Measurements from ENCODE around the gene ARSG. TPM values are rescaled to one million over a fixed set of nuclear protein-coding genes. Genes with fewer than 3 reads are reported as not detected.
A peak's percentile ranks its signal among the peaks of the same experiment; 100 is the strongest.

Gene ARSG
- total and polyA plus RNA-seq, 9 of the 15 experiments (the other 6 are each of a cell fraction or from before 2014, with no cell fraction given) = 1.0 to 5.6 (median 1.8) TPM

DNA sequence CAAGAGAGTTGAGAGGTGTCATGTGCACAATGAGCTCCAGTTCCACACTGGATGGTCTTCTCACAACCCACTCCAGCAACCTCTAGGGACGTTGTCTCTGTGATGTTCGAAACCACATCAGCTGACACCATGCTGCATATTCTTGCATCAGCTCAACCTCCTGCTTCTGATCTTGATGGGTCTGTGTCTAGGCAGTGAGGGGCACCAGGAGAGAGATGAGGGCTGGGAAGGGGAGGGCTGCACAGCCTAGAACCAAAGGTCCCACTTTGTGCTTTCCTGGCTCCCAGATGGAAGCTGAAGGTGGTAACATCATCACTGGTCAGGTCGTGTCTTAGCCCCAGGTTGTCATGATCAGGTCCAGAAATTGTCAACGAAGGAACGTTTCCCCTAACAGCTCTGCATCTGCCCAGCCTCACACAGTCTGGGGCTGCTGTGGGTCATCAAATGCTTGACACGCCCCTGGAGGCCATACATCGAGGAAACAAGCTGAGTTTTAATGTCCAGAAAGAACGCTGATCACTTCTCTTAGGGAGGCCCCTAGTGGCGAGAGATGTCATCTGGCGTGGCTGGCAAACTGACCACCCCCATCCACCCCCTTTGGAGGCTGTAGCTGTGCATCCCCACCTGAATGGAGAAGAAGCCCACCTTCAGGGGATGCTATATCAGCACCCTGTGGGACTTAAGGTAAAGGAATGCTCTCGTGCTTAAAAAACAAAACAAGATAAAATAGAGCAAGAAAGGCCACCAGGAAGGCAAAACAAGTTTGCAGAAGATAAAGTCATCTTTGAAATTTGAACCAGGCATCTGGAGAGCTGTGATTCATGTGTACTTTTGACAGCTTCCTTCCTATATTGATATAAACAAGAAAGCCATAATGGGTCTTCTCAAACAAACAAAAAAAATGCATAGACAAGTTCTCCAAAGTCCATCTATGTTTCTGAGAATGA is 107.7 kb downstream of the ARSG start (continued):
- TF ChIP-seq, protein P1, sequence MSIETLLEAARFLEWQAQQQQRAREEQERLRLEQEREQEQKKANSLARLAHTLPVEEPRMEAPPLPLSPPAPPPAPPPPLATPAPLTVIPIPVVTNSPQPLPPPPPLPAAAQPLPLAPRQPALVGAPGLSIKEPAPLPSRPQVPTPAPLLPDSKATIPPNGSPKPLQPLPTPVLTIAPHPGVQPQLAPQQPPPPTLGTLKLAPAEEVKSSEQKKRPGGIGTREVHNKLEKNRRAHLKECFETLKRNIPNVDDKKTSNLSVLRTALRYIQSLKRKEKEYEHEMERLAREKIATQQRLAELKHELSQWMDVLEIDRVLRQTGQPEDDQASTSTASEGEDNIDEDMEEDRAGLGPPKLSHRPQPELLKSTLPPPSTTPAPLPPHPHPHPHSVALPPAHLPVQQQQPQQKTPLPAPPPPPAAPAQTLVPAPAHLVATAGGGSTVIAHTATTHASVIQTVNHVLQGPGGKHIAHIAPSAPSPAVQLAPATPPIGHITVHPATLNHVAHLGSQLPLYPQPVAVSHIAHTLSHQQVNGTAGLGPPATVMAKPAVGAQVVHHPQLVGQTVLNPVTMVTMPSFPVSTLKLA (conservative IDR thresholded peaks at IDR 0.05) = no peak
- TF ChIP-seq ATF1 (CRISPR knock-in tag; IDR thresholded peaks at IDR 0.05) (no peak), ATF1 (tag; IDR thresholded peaks at IDR 0.05) (peak; percentile 38), MED1 (CRISPR knock-in tag; IDR thresholded peaks at IDR 0.05; ENCODE audit: borderline replicate concordance) (no peak), CTBP1 (IDR thresholded peaks at IDR 0.05; ENCODE audit: borderline replicate concordance) (peak; percentile 46)
- TF ChIP-seq, protein P2, sequence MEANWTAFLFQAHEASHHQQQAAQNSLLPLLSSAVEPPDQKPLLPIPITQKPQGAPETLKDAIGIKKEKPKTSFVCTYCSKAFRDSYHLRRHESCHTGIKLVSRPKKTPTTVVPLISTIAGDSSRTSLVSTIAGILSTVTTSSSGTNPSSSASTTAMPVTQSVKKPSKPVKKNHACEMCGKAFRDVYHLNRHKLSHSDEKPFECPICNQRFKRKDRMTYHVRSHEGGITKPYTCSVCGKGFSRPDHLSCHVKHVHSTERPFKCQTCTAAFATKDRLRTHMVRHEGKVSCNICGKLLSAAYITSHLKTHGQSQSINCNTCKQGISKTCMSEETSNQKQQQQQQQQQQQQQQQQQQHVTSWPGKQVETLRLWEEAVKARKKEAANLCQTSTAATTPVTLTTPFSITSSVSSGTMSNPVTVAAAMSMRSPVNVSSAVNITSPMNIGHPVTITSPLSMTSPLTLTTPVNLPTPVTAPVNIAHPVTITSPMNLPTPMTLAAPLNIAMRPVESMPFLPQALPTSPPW (CRISPR knock-in tag; IDR thresholded peaks at IDR 0.05) = peak; percentile 28; the same call in 1 of the 2 replicates
- TF ChIP-seq, protein P3, sequence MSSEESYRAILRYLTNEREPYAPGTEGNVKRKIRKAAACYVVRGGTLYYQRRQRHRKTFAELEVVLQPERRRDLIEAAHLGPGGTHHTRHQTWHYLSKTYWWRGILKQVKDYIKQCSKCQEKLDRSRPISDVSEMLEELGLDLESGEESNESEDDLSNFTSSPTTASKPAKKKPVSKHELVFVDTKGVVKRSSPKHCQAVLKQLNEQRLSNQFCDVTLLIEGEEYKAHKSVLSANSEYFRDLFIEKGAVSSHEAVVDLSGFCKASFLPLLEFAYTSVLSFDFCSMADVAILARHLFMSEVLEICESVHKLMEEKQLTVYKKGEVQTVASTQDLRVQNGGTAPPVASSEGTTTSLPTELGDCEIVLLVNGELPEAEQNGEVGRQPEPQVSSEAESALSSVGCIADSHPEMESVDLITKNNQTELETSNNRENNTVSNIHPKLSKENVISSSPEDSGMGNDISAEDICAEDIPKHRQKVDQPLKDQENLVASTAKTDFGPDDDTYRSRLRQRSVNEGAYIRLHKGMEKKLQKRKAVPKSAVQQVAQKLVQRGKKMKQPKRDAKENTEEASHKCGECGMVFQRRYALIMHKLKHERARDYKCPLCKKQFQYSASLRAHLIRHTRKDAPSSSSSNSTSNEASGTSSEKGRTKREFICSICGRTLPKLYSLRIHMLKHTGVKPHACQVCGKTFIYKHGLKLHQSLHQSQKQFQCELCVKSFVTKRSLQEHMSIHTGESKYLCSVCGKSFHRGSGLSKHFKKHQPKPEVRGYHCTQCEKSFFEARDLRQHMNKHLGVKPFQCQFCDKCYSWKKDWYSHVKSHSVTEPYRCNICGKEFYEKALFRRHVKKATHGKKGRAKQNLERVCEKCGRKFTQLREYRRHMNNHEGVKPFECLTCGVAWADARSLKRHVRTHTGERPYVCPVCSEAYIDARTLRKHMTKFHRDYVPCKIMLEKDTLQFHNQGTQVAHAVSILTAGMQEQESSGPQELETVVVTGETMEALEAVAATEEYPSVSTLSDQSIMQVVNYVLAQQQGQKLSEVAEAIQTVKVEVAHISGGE (CRISPR knock-in tag; IDR thresholded peaks at IDR 0.05) = no peak
- TF ChIP-seq, protein P4, sequence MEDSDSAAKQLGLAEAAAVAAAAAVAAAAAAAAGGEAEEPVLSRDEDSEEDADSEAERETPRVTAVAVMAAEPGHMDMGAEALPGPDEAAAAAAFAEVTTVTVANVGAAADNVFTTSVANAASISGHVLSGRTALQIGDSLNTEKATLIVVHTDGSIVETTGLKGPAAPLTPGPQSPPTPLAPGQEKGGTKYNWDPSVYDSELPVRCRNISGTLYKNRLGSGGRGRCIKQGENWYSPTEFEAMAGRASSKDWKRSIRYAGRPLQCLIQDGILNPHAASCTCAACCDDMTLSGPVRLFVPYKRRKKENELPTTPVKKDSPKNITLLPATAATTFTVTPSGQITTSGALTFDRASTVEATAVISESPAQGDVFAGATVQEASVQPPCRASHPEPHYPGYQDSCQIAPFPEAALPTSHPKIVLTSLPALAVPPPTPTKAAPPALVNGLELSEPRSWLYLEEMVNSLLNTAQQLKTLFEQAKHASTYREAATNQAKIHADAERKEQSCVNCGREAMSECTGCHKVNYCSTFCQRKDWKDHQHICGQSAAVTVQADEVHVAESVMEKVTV (CRISPR knock-in tag; IDR thresholded peaks at IDR 0.05) = peak; percentile 77
- TF ChIP-seq, protein P5, sequence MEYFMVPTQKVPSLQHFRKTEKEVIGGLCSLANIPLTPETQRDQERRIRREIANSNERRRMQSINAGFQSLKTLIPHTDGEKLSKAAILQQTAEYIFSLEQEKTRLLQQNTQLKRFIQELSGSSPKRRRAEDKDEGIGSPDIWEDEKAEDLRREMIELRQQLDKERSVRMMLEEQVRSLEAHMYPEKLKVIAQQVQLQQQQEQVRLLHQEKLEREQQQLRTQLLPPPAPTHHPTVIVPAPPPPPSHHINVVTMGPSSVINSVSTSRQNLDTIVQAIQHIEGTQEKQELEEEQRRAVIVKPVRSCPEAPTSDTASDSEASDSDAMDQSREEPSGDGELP (CRISPR knock-in tag; IDR thresholded peaks at IDR 0.05; ENCODE audit: borderline replicate concordance) = peak; percentile 37; the same call in 1 of the 2 replicates
- TF ChIP-seq, protein P6, sequence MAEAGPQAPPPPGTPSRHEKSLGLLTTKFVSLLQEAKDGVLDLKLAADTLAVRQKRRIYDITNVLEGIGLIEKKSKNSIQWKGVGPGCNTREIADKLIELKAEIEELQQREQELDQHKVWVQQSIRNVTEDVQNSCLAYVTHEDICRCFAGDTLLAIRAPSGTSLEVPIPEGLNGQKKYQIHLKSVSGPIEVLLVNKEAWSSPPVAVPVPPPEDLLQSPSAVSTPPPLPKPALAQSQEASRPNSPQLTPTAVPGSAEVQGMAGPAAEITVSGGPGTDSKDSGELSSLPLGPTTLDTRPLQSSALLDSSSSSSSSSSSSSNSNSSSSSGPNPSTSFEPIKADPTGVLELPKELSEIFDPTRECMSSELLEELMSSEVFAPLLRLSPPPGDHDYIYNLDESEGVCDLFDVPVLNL (CRISPR knock-in tag; IDR thresholded peaks at IDR 0.05; ENCODE audit: low read depth) = no peak
- TF ChIP-seq, protein P7, sequence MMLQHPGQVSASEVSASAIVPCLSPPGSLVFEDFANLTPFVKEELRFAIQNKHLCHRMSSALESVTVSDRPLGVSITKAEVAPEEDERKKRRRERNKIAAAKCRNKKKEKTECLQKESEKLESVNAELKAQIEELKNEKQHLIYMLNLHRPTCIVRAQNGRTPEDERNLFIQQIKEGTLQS (IDR thresholded peaks at IDR 0.05) = peak; percentile 15; the same call in 1 of the 2 replicates
- TF ChIP-seq, protein P7 (CRISPR knock-in tag; conservative IDR thresholded peaks at IDR 0.05) = no peak
